Hepatocyte (in vitro differentiated cells): Measurements from ENCODE around the gene AP3S2. TPM values are rescaled to one million over a fixed set of nuclear protein-coding genes. Genes with fewer than 3 reads are reported as not detected.
"Not testable (repeated sequence)": the region's sequence is repeated elsewhere in the genome, so short reads cannot be mapped to it uniquely, and the experiment has no call there.

Source experiments
- DNase-seq: peaks from one replicate; pipeline ENCODE4 v3.0.0-alpha.2; 2016; ENCODE audit warnings: low spot score
- H2AFZ ChIP-seq: fragments of 200-600 bp; sonication (generic); 2 replicates; pipeline ENCODE4 v1.6.0; 2016; ENCODE audit warnings: antibody characterized with exemption, mild to moderate bottlenecking
- H3K27ac ChIP-seq: fragments of 200-600 bp; sonication (generic); 2 replicates; pipeline ENCODE4 v1.5.1; 2016; ENCODE audit warnings: mild to moderate bottlenecking
- H3K27me3 ChIP-seq: fragments of 200-600 bp; sonication (generic); 2 replicates; pipeline ENCODE4 v1.6.1; 2016
- H3K36me3 ChIP-seq: fragments of 200-600 bp; sonication (generic); replicated peaks from 2 replicates; pipeline ENCODE4 v1.5.1; 2016; ENCODE audit warnings: low read depth; ENCODE audit not compliant: insufficient read depth
- H3K4me1 ChIP-seq: fragments of 200-600 bp; sonication (generic); 2 replicates; pipeline ENCODE4 v1.5.1; 2016; ENCODE audit warnings: mild to moderate bottlenecking, moderate library complexity; ENCODE audit not compliant: insufficient read depth
- H3K4me2 ChIP-seq: fragments of 200-600 bp; sonication (generic); 2 replicates; pipeline ENCODE4 v1.6.0; 2016
- H3K4me3 ChIP-seq: fragments of 200-600 bp; sonication (generic); 2 replicates; pipeline ENCODE4 v1.5.1; 2016; ENCODE audit warnings: mild to moderate bottlenecking
- H3K79me2 ChIP-seq: fragments of 200-600 bp; sonication (generic); 2 replicates; pipeline ENCODE4 v1.6.0; 2017; ENCODE audit warnings: mild to moderate bottlenecking
- H3K9me2 ChIP-seq: fragments of 200-600 bp; sonication (generic); replicated peaks from 2 replicates; pipeline ENCODE4 v1.6.0; 2017; ENCODE audit warnings: mild to moderate bottlenecking; ENCODE audit not compliant: insufficient read depth
- H3K9me3 ChIP-seq: fragments of 200-600 bp; sonication (generic); 2 replicates; pipeline ENCODE4 v1.5.1; 2016; ENCODE audit warnings: low read depth, mild to moderate bottlenecking
- H4K20me1 ChIP-seq: fragments of 200-600 bp; sonication (generic); 2 replicates; pipeline ENCODE4 v1.6.0; 2016; ENCODE audit warnings: mild to moderate bottlenecking; ENCODE audit not compliant: insufficient read depth, poor library complexity, severe bottlenecking
- CTCF ChIP-seq: fragments of 200-600 bp; sonication (generic); IDR thresholded peaks from 2 replicates; pipeline ENCODE4 v1.5.1; 2016; ENCODE audit warnings: antibody characterized with exemption, mild to moderate bottlenecking; ENCODE audit not compliant: poor library complexity
- EZH2 ChIP-seq: fragments of 200-600 bp; sonication (generic); IDR thresholded peaks from 2 replicates; pipeline ENCODE4 v1.6.1; 2016; ENCODE audit warnings: antibody characterized with exemption, mild to moderate bottlenecking, borderline replicate concordance
- EZH2phosphoT487 ChIP-seq: fragments of 200-600 bp; sonication (generic); IDR thresholded peaks from one replicate; pipeline ENCODE4 v1.6.1; 2018; ENCODE audit warnings: antibody characterized with exemption, mild to moderate bottlenecking, low read depth, moderate library complexity; ENCODE audit not compliant: unreplicated experiment, severe bottlenecking
- WGBS: methylation state at CpG from one replicate; pipeline ENCODE4 v1.1.6; 2016; ENCODE audit warnings: low lambda C conversion rate; ENCODE audit errors: missing lambda C conversion rate; 5-methylcytosine and 5-hydroxymethylcytosine counted together
- polyA plus RNA-seq: library from polyadenylated mRNA; unstranded; fragments of >200 nt; fragmentation: Nextera tagmentation; extraction: Ambion mirVana; gene quantifications from 2 replicates; pipeline ENCODE4 v1.2.1, GENCODE V29; 2016
- total RNA-seq: library from RNA; depleted of rRNA; stranded (reverse); fragments of >200 nt; gene quantifications from 2 replicates; pipeline ENCODE4 v1.2.3, GENCODE V29; 2014

Gene AP3S2
- total and polyA plus RNA-seq, 2 experiments from 2014 or later: 14.2 to 61.2 TPM

GRCh38 chr15:89885611-89886010 lies 8.2 kb downstream of the AP3S2 start:
- H3K79me2 ChIP-seq: peaks cover 2% of the 10 kb centered on the region
- H3K4me2 ChIP-seq: no peak overlapping the region
- H3K4me3 ChIP-seq: no peak overlapping the region
- peaks cover 3% of the 10 kb centered on the region for H4K20me1 ChIP-seq
- no peak for DNase-seq
- no peak overlapping the region for H3K27ac ChIP-seq
- no peaks in the 10 kb centered on the region for H3K27me3 ChIP-seq
- H3K9me2 ChIP-seq: no peaks in the 10 kb centered on the region
- TF ChIP-seq EZH2phosphoT487 (no peak), CTCF (no peak), EZH2 (no peak)
- H2AFZ ChIP-seq: no peak overlapping the region
- no peaks in the 10 kb centered on the region for H3K4me1 ChIP-seq
- H3K36me3 ChIP-seq: no peaks in the 10 kb centered on the region
- no peaks in the 10 kb centered on the region for H3K9me3 ChIP-seq
- WGBS: 89% methylated on average over 2 of the region's 2 CpGs

- not testable (repeated sequence) for H3K9me2 ChIP-seq, H3K27ac ChIP-seq, H3K4me3 ChIP-seq, H4K20me1 ChIP-seq, DNase-seq, H3K36me3 ChIP-seq, H3K79me2 ChIP-seq, H3K9me3 ChIP-seq, H2AFZ ChIP-seq, H3K4me2 ChIP-seq, H3K4me1 ChIP-seq, H3K27me3 ChIP-seq
- 67% methylated on average over 3 of the region's 3 CpGs for WGBS
These were observed 8.6 kb downstream of the AP3S2 start for GRCh38 chr15:89885179-89885578.

GRCh38 chr15:89883518-89883917 lies 10.3 kb downstream of the AP3S2 start:
- Histone ChIP-seq H3K4me2 (no peak overlapping the region), H3K36me3 (no peaks in the 10 kb centered on the region), H4K20me1 (peaks cover 3% of the 10 kb centered on the region), H3K27ac (no peak overlapping the region), H3K79me2 (no peaks in the 10 kb centered on the region), H3K27me3 (no peaks in the 10 kb centered on the region), H3K4me3 (no peak overlapping the region), H2AFZ (no peak overlapping the region), H3K9me3 (no peaks in the 10 kb centered on the region), H3K4me1 (no peaks in the 10 kb centered on the region), H3K9me2 (no peaks in the 10 kb centered on the region)
- TF ChIP-seq CTCF (no peak), EZH2phosphoT487 (no peak), EZH2 (no peak)
- DNase-seq: no peak
- WGBS: 96% methylated on average over 1 of the region's 1 CpG

GRCh38 chr15:89880727-89881126 lies 13.1 kb downstream of the AP3S2 start:
- TF ChIP-seq CTCF: no peak
- no peak for TF ChIP-seq EZH2
- TF ChIP-seq EZH2phosphoT487: no peak
- H3K4me3 ChIP-seq: no peak overlapping the region
- no peak for DNase-seq
- WGBS: 59% methylated on average over 1 of the region's 1 CpG
- peaks cover 3% of the 10 kb centered on the region for H4K20me1 ChIP-seq
- H3K9me3 ChIP-seq: no peaks in the 10 kb centered on the region
- no peaks in the 10 kb centered on the region for H3K4me1 ChIP-seq
- H3K27ac ChIP-seq: no peak overlapping the region
- no peaks in the 10 kb centered on the region for H3K36me3 ChIP-seq
- no peaks in the 10 kb centered on the region for H3K9me2 ChIP-seq
- H3K4me2 ChIP-seq: no peak overlapping the region
- H2AFZ ChIP-seq: no peak overlapping the region
- H3K79me2 ChIP-seq: no peaks in the 10 kb centered on the region
- H3K27me3 ChIP-seq: no peaks in the 10 kb centered on the region
